GM12878 (cell line): ENCODE data around the gene TRMT1. TPM values are rescaled to one million over a fixed set of nuclear protein-coding genes. Genes with fewer than 3 reads are reported as not detected.

Experiments used
- ATAC-seq: fragments of 200-7000 bp; cut with Tn5 transposase; 3 replicates; pipeline ENCODE4 v1.9.1; 2020; ENCODE audit warnings: mild to moderate bottlenecking, moderate library complexity
- BruUV-seq: library from RNA; stranded (reverse); fragments of 400-500 nt; replicated peaks from 2 replicates; lab custom pipeline; 2021; lab: Mats Ljungman, UMichigan
- CTCF ChIA-PET: fragments of 300-600 bp; sonication (Branson Sonifier 250); formaldehyde crosslinking; extraction: SDS; loops from one replicate; lab custom pipeline; 2021; ENCODE audit warnings: inconsistent platforms; lab: Yijun Ruan, JAX
- POLR2A ChIA-PET: fragments of 350-600 bp; formaldehyde crosslinking; extraction: SDS; loops from one replicate; lab custom pipeline; 2021; ENCODE audit warnings: inconsistent platforms; lab: Charles Lee
- RAD21 ChIA-PET: fragments of 300-600 bp; sonication (Branson Sonifier 250); formaldehyde crosslinking; loops from one replicate; lab custom pipeline; 2023; ENCODE audit warnings: antibody characterized with exemption; ENCODE audit not compliant: unreplicated experiment; lab: Charles Lee
- SMC1A ChIA-PET: fragments of 300-600 bp; sonication (Branson Sonifier 250); formaldehyde crosslinking; loops from one replicate; lab custom pipeline; 2023; ENCODE audit not compliant: unreplicated experiment, uncharacterized antibody; lab: Charles Lee
- DNase-seq: peaks from one replicate; pipeline ENCODE4 v3.0.0-alpha.2; 2011; ENCODE audit warnings: low read depth, low spot score
- FAIRE-seq: peaks from 3 replicates; lab custom pipeline; 2011; peaks lifted over from hg19 to GRCh38; lab: Jason Lieb, UNC
- H2AFZ ChIP-seq: 2 replicates; pipeline ENCODE4 v1.6.0; 2011; ENCODE audit warnings: low read depth, low read length, control low read depth; ENCODE audit not compliant: control insufficient read depth
- H3K27ac ChIP-seq: 2 replicates; pipeline ENCODE4 v1.5.1; 2011; ENCODE audit warnings: control low read depth; ENCODE audit not compliant: control insufficient read depth, insufficient read depth
- H3K27me3 ChIP-seq, 2 experiments: replicated peaks in 1 of 2; 2 replicates each; pipeline versions ENCODE4 v1.6.0 to v1.6.1; 2011; ENCODE audit warnings: low read length in 1 of 2; ENCODE audit not compliant: control insufficient read depth in 2 of 2, insufficient read depth in 2 of 2
- H3K36me3 ChIP-seq, 2 experiments: 2 replicates each; pipeline ENCODE4 v1.5.1; 2011; ENCODE audit warnings: low read length in 1 of 2; ENCODE audit not compliant: control insufficient read depth in 2 of 2, insufficient read depth in 2 of 2
- H3K4me1 ChIP-seq: 2 replicates; pipeline ENCODE4 v1.6.1; 2011; ENCODE audit warnings: mild to moderate bottlenecking, low read length, moderate library complexity, mixed read lengths; ENCODE audit not compliant: control insufficient read depth, insufficient read depth
- H3K4me2 ChIP-seq: 2 replicates; pipeline ENCODE4 v1.6.0; 2011; ENCODE audit warnings: control low read depth; ENCODE audit not compliant: control insufficient read depth, insufficient read depth
- H3K4me3 ChIP-seq: fragments of 200-600 bp; sonication (generic); 2 replicates; pipeline ENCODE4 v1.5.1; 2016
- H3K79me2 ChIP-seq: 2 replicates; pipeline ENCODE4 v1.6.0; 2011; ENCODE audit warnings: low read length; ENCODE audit not compliant: control insufficient read depth, insufficient read depth
- H3K9ac ChIP-seq: 2 replicates; pipeline ENCODE4 v1.8.0; 2011; ENCODE audit warnings: low read length, control low read depth, mixed read lengths; ENCODE audit not compliant: control insufficient read depth, insufficient read depth
- H3K9me3 ChIP-seq: replicated peaks from 3 replicates; pipeline ENCODE4 v1.5.1; 2011; ENCODE audit warnings: mild to moderate bottlenecking, low read length; ENCODE audit not compliant: control insufficient read depth, insufficient read depth
- H4K20me1 ChIP-seq: 2 replicates; pipeline ENCODE4 v1.6.0; 2011; ENCODE audit not compliant: control insufficient read depth, insufficient read depth
- GATAD2B ChIP-seq: fragments of 450-650 bp; conservative IDR thresholded peaks from 2 replicates; pipeline ENCODE4 v1.6.1; 2017; ENCODE audit warnings: low read depth, mild to moderate bottlenecking, moderate library complexity
- SMARCA5 ChIP-seq: fragments of 450-650 bp; IDR thresholded peaks from 2 replicates; pipeline ENCODE4 v1.6.1; 2017; ENCODE audit warnings: mild to moderate bottlenecking
- WGBS: methylation state at CpG from one replicate; pipeline ENCODE4 v1.1.6; 2016; ENCODE audit warnings: low lambda C conversion rate; ENCODE audit not compliant: insufficient replicate concordance, insufficient coverage; ENCODE audit errors: missing lambda C conversion rate; 5-methylcytosine and 5-hydroxymethylcytosine counted together
- in situ Hi-C: fragments of 300-500 bp; cut with MboI; formaldehyde crosslinking; loops from 9 replicates; pipeline ENCODE4 v1.14.3; 2018; ENCODE audit warnings: mixed read lengths
- intact Hi-C: fragments of 100-400 bp; cut with micrococcal nuclease; formaldehyde crosslinking; loops from one replicate; pipeline ENCODE4 v1.14.2; 2022; ENCODE audit not compliant: unreplicated experiment
- polyA plus RNA-seq, 11 experiments: library from polyadenylated mRNA; depleted of rRNA in 4 of 11; unstranded in 6 of 11; stranded (reverse) in 5 of 11; fragments of >200 nt; fragmentation: Nextera tagmentation in 4 of 11; fragmentation: Illumina TruSeq in 1 of 11; extraction: Ambion mirVana in 4 of 11; extraction: Trizol in 1 of 11; gene quantifications; 1 replicate in 1 of 11; 2 replicates in 10 of 11; pipeline versions ENCODE4 v1.2.1 to v1.2.3, GENCODE V29; 2011 to 2016; ENCODE audit warnings: inconsistent platforms in 2 of 11, missing spikeins in 2 of 11, low read depth in 1 of 11
- total RNA-seq, 4 experiments: library from RNA; depleted of rRNA in 3 of 4; stranded (reverse); fragments of >200 nt in 3 of 4; fragmentation: Illumina TruSeq in 1 of 4; extraction: Trizol in 1 of 4; gene quantifications; 2 replicates each; pipeline versions ENCODE4 v1.2.1 to v1.2.3, GENCODE V29; 2013 to 2021

Gene TRMT1
- total and polyA plus RNA-seq, 10 of the 15 experiments (the other 5 are each of a cell fraction or from before 2014, with no cell fraction given), result 3.4 to 68.8 (median 34.8) TPM

GRCh38 chr19:13165162-13165997, 48.8 kb upstream of the TRMT1 start:
- no peak for TF ChIP-seq GATAD2B
- TF ChIP-seq SMARCA5, result no peak
- no peaks in the 10 kb centered on the region for H4K20me1 ChIP-seq
- H3K36me3 ChIP-seq, result no peaks in the 10 kb centered on the region
- no peaks in the 10 kb centered on the region for H3K79me2 ChIP-seq
- DNase-seq (no peak), FAIRE-seq (no peak), ATAC-seq (no peak)
- no peak overlapping the region; the same call in 1 of the 2 replicates for H2AFZ ChIP-seq
- H3K9me3 ChIP-seq, result no peaks in the 10 kb centered on the region
- no peak overlapping the region for H3K9ac ChIP-seq
- intact Hi-C loops, result no loop called here
- in situ Hi-C loops, result loop anchor here (10.0 to 25.0 kb wide), 2 partner anchors 849 to 1578 kb away; partner anchors contain the start of genes ACP5 and ZNF627
- no peaks in the 10 kb centered on the region for H3K27me3 ChIP-seq
- RAD21 ChIA-PET, result interaction anchor here (0.5 to 5.3 kb wide), 5 partner anchors 9 to 707 kb away, joined by 3 to 39 read pairs (median 17); no protein-coding TSS in a partner anchor
- H3K4me2 ChIP-seq, result no peak overlapping the region; the same call in 1 of the 2 replicates
- H3K4me3 ChIP-seq, result no peak overlapping the region
- POLR2A ChIA-PET, result interaction anchor here (0.6 to 5.4 kb wide), 7 partner anchors 10 to 98 kb away, joined by 3 to 41 read pairs (median 4); no protein-coding TSS in a partner anchor
- H3K27ac ChIP-seq, result 0 out of 2 replicates have a peak overlapping the region, but pooled peaks have one; percentile 85
- CTCF ChIA-PET, result interaction anchor here (0.6 to 2.1 kb wide), 3 partner anchors 10 to 61 kb away, joined by 3 to 10 read pairs (median 3); no protein-coding TSS in a partner anchor
- no TSS peak for BruUV-seq
- WGBS, result 92% methylated on average over 19 of the region's 19 CpGs
- peaks cover 58% of the 10 kb centered on the region for H3K4me1 ChIP-seq
- SMC1A ChIA-PET, result interaction anchor here (1.4 to 2.1 kb wide), 3 partner anchors 10 to 14 kb away, joined by 3 to 8 read pairs (median 3); no protein-coding TSS in a partner anchor
